Subcutaneous adipose tissue (tissue), 4 donors: ENCODE results near the gene TAAR6. TPM values are rescaled to one million over a fixed set of nuclear protein-coding genes. Genes with fewer than 3 reads are reported as not detected.

Experiments used
- CTCF ChIP-seq: fragments of 450-650 bp; IDR thresholded peaks from one replicate; pipeline ENCODE4 v1.5.1; 2016; ENCODE audit warnings: low read depth, mild to moderate bottlenecking, control low read depth, antibody characterized with exemption, moderate library complexity
- total RNA-seq, 4 donors: library from RNA; depleted of rRNA; stranded (reverse); fragments of >200 nt; gene quantifications; one replicate each; pipeline ENCODE4 v1.1.0, GENCODE V29; 2016

TAAR6 gene
- total RNA-seq, 4 donors from 2014 or later = not detected

GRCh38 chr6:132567566-132567965 lies 2.6 kb upstream of the TAAR6 start:
- TF ChIP-seq CTCF = no peak

GRCh38 chr6:132568611-132569010 lies 1.5 kb upstream of the TAAR6 start:
- TF ChIP-seq CTCF = no peak

GRCh38 chr6:132569170-132569569 lies 952 bp upstream of the TAAR6 start:
- TF ChIP-seq CTCF = no peak

GRCh38 chr6:132571774-132572173 lies 1.7 kb downstream of the TAAR6 start:
- TF ChIP-seq CTCF = no peak

- TF ChIP-seq CTCF = no peak
Measured at GRCh38 chr6:132584698-132585097, 14.6 kb downstream of the TAAR6 start.

GRCh38 chr6:132587424-132587823 lies 17.3 kb downstream of the TAAR6 start:
- TF ChIP-seq CTCF = no peak

GRCh38 chr6:132589454-132589853 lies 19.3 kb downstream of the TAAR6 start, which contains the start of gene TAAR5:
TAAR5 (minus strand) TSS chr6:132589741; CDS start chr6:132589686, 55 bp downstream.
- TF ChIP-seq CTCF = no peak
